ENCODE data around the gene KCNH2. TPM values are rescaled to one million over a fixed set of nuclear protein-coding genes. Genes with fewer than 3 reads are reported as not detected.

Gene KCNH2
- total RNA-seq, 1 experiment from 2014 or later = 0.05 TPM

DNA sequence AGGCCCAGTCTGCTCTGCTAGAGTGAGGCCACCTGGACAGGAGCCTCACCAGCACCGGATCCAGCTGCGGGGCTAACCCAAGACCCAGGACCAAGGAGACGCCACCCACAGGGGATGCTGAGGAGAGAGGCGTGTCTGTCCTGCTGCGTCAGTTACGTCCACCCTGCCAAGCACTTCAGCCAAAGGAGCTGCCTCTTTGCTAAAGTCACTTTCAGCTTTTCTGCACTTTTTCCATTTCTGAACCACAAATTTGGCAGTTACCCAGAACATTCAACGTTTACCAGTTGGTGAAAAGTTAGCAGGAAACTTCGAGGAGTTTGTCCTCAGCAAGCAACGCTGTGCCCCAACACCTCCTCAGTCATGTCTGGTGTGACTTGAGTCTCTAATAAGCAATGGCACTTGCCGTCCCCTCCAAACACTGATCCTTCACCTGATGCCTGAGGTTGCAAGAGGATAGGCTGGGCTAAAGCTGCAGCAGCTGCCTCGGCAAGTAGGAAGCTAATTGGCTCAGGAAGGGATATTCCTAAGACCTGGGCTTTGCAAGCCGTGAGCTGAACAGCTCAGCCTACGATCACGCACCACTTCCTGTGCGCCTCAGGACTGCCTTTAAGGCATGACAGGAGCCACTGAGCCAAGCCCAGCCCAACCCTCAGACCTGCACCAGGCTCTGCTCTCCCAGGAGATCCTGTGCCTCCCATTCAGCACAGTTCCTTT is 40.1 kb downstream of the KCNH2 start:
- in situ Hi-C loops (cut with HindIII; ENCODE audit: low pct_unique_long_range_greater_than_20kb, low sequenced_read_pairs) = no loop called here
- DNase-seq (ENCODE audit: low read depth, low spot score) = no peak

- DNase-seq (ENCODE audit: low read depth, low spot score) = no peak
- in situ Hi-C loops (cut with HindIII; ENCODE audit: low pct_unique_long_range_greater_than_20kb, low sequenced_read_pairs) = no loop called here
These were observed 42.1 kb downstream of the KCNH2 start for GRCh38 chr7:150936018-150936417.

GRCh38 chr7:150935149-150935548 is 43.0 kb downstream of the KCNH2 start:
- DNase-seq (ENCODE audit: low read depth, low spot score) = no peak
- in situ Hi-C loops (cut with HindIII; ENCODE audit: low pct_unique_long_range_greater_than_20kb, low sequenced_read_pairs) = no loop called here

GRCh38 chr7:150934045-150934766 is 43.9 kb downstream of the KCNH2 start:
- in situ Hi-C loops (cut with HindIII; ENCODE audit: low pct_unique_long_range_greater_than_20kb, low sequenced_read_pairs) = no loop called here
- DNase-seq (ENCODE audit: low read depth, low spot score) = no peak

DNA sequence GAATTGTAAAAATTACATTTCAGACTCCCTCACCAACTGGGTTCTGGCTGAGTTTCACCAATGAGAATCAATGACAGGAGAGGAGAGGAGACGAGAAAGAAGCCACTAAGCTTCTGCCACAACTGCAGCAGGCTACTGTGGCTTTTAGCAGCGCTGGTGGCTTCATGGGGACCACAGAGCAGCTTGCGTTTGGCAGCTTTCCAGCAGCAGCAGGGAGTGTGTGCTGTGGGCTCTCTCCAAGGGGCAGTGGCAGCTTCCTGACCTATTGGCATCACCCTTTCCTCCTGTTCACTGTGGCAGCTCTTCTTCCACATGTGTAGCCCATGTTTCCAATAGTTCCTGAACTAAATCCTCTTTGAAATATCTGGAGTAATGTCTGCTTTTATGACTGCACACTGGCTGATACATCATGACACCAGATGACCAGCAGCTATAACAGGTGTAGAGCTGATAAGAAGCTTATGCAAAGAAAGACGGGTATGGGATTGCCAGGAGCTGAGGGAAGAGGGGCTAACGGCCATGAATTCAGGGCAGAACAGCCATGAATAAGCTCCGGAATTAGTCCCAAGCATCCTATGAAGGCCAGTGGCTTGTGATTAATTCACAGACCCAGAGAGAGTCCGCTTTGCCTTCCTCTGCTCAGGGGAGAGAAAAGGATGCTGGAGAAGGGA is 46.8 kb downstream of the KCNH2 start:
- in situ Hi-C loops (cut with HindIII; ENCODE audit: low pct_unique_long_range_greater_than_20kb, low sequenced_read_pairs) = no loop called here
- DNase-seq (ENCODE audit: low read depth, low spot score) = no peak

DNA sequence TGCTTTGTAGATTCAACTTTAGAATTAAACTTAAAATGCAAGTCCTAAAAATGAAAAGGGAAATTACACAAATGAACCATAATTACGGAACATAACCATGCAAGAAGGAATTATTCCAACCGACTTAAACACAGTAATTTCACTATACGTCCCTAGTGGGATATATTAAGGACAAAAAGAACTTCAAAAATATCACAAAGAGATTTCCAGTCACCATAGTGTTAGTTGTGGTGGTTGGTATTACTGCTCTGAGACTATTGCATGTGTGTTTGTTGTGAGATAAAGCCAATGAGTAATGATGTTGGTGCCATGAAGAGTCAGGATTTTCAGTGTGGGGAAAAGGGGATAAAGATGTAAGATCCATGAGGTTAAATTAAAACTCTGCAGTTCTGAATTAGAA is 49.6 kb downstream of the KCNH2 start:
- no peak for DNase-seq (ENCODE audit: low read depth, low spot score)
- in situ Hi-C loops (cut with HindIII; ENCODE audit: low pct_unique_long_range_greater_than_20kb, low sequenced_read_pairs) = no loop called here

GRCh38 chr7:150927956-150928344 is 50.2 kb downstream of the KCNH2 start:
- DNase-seq (ENCODE audit: low read depth, low spot score) = no peak

GRCh38 chr7:150927157-150927955 is 50.8 kb downstream of the KCNH2 start:
- in situ Hi-C loops (cut with HindIII; ENCODE audit: low pct_unique_long_range_greater_than_20kb, low sequenced_read_pairs) = no loop called here
- DNase-seq (ENCODE audit: low read depth, low spot score) = no peak

More at GRCh38 chr7:150927956-150928344, 50.2 kb downstream of the KCNH2 start:
- in situ Hi-C loops (cut with HindIII; ENCODE audit: low pct_unique_long_range_greater_than_20kb, low sequenced_read_pairs) = no loop called here

DNA sequence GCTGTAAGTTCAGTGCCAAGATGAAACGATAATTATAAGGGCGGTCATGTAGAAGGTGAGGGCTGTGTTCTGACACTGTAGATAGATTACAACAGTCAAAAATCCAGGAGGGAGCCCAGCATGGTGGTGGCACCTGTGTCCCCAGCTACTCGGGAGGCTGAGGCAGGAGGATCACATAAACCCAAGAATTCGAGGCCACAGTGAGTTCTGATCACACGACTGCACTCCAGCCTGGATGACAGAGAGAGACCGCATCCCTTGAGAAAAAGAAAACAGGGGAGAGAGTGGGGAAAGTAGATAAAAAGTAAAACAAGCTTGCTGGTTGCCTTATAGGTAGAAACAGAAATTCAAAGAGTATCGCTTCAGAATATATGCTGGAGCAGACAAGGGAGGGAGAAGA is 52.1 kb downstream of the KCNH2 start:
- in situ Hi-C loops (cut with HindIII; ENCODE audit: low pct_unique_long_range_greater_than_20kb, low sequenced_read_pairs) = no loop called here

DNA sequence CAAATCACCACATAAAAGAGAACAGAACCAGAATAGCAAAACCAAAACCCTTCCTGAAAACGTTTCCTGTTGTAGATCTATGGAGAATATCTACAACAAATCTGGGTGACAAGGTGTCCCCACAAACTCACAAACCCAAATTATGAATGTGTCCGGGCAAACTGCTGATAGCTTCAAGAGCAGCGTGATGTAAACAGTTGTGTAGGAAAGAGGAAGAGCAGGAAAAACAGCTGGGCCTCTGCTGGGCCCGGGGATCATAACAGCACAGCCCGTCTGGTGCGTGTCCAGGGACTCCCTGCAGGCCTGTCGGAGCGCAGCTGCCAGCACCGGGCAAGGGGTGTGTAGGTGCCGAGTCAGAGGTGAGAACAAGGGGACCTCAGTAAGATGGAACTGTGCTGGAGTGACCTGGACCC is 53.7 kb downstream of the KCNH2 start:
- in situ Hi-C loops (cut with HindIII; ENCODE audit: low pct_unique_long_range_greater_than_20kb, low sequenced_read_pairs) = no loop called here
- no peak for DNase-seq (ENCODE audit: low read depth, low spot score)

More for the DNA sequence above, 52.1 kb downstream of the KCNH2 start:
- no peak for DNase-seq (ENCODE audit: low read depth, low spot score)

DNA sequence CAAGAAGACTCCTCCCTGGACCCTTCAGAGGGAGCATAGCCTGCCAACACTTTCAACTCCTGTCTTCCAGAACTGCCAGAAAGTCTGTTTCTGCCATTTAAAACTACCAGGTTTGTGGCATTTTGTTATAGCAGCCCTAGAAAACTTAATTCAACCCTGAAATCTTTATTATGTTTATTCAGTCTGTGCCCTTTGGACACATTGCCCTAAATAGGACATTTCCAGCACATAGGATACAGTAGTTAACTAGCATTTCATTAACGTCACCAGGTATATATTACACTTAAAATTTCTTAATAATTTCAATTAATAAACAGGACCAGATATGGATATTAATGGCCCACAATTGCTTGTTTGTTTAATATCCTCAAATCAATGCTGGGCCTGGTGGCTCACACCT is 54.3 kb downstream of the KCNH2 start:
- in situ Hi-C loops (cut with HindIII; ENCODE audit: low pct_unique_long_range_greater_than_20kb, low sequenced_read_pairs) = no loop called here
- DNase-seq (ENCODE audit: low read depth, low spot score) = no peak

- DNase-seq (ENCODE audit: low read depth, low spot score) = no peak
- in situ Hi-C loops (cut with HindIII; ENCODE audit: low pct_unique_long_range_greater_than_20kb, low sequenced_read_pairs) = no loop called here
These were observed 54.9 kb downstream of the KCNH2 start for GRCh38 chr7:150923196-150923595.

DNA sequence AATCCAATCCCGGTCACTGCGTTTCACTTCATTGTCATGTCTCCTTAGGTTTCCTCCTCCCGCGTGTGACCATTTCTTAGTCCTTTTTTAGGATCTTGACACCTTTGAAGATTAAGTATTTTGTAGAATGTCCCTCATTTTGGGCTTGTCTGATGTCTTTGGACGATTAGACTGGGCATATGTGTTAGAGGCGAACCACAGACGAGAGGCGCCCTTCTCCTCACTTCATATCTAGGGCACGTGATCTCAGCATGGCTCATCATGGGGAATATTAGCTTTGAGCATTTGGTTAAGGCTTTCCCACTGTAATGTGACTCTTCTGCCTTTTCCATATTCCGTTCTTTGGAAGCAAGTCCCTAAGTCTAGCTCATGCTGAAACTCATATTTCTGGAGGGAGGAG is 59.0 kb downstream of the KCNH2 start:
- in situ Hi-C loops (cut with HindIII; ENCODE audit: low pct_unique_long_range_greater_than_20kb, low sequenced_read_pairs) = no loop called here
- no peak for DNase-seq (ENCODE audit: low read depth, low spot score)

GRCh38 chr7:150918378-150918777 is 59.7 kb downstream of the KCNH2 start:
- no peak for DNase-seq (ENCODE audit: low read depth, low spot score)
- in situ Hi-C loops (cut with HindIII; ENCODE audit: low pct_unique_long_range_greater_than_20kb, low sequenced_read_pairs) = no loop called here

DNA sequence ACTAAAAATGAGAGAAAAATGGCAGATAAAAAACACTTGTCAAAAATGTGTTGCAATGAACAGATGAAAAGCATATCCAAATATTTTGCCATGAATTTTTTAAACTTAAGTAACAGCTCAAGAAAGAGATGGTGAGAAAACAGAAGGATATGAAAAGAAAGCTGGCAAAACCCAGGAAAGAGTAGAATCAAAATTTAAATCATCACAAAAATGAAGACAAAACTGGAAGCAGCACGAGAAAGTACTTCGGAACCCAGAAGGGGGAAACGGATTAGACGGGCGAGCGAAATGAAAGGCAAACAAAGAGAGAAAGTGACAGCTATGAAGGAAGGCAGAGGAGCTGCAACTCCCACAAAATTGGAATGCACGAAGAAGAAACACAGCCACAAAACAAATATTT is 60.2 kb downstream of the KCNH2 start:
- no peak for DNase-seq (ENCODE audit: low read depth, low spot score)
- in situ Hi-C loops (cut with HindIII; ENCODE audit: low pct_unique_long_range_greater_than_20kb, low sequenced_read_pairs) = no loop called here

DNA sequence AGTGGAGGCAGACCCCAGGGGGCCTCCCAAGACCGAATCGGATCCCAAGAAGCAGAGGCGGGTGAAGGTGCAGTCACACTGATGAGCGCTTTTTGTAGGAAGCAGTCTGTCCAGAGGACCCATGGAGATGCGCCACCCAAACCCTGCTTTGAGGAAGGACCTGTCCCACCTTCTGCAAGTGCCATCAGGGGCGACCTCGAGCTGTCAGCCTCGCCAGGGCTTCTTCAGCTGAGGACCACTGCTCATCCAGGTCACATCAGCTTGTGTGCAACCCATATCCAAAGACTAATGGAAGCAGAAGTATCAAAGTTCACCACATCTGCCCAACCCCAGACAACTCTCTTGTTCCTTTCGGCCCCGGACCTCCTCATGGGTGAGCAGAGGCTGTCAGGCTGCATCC is 61.5 kb downstream of the KCNH2 start:
- in situ Hi-C loops (cut with HindIII; ENCODE audit: low pct_unique_long_range_greater_than_20kb, low sequenced_read_pairs) = no loop called here
- no peak for DNase-seq (ENCODE audit: low read depth, low spot score)

DNA sequence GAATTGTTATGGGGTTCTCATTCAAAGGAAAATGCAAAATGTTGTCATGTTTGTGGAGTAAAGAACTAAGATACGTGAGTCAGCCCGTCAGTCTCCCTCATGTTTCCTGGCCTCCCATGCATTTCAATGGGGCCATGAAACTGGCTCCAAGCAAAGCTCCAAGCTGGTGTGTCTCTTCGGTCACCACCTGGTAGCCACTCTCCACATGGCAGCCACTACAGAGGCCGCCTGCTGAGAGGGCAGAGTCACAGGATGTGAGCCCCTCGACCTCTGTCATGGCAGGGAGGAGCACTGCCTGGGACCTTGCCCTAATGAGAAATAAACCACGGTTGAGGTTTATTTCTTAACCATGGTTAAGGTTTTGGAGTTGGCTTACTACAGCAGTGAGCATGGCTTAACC is 63.2 kb downstream of the KCNH2 start:
- in situ Hi-C loops (cut with HindIII; ENCODE audit: low pct_unique_long_range_greater_than_20kb, low sequenced_read_pairs) = no loop called here
- no peak for DNase-seq (ENCODE audit: low read depth, low spot score)

- no peak for DNase-seq (ENCODE audit: low read depth, low spot score)
- in situ Hi-C loops (cut with HindIII; ENCODE audit: low pct_unique_long_range_greater_than_20kb, low sequenced_read_pairs) = no loop called here
These were observed 63.9 kb downstream of the KCNH2 start for GRCh38 chr7:150914196-150914595.
